Mammary epithelial cell (primary cell): ENCODE measurements around the gene MAML3.

Experiments
- EZH2 ChIP-seq: IDR thresholded peaks from 2 replicates; pipeline ENCODE4 v1.6.1; 2012; ENCODE audit warnings: low read length, inconsistent platforms, borderline replicate concordance
- TF ChIP-seq, protein P1 (sequence below), 2 donors: IDR thresholded peaks in 1 of 2; conservative IDR thresholded peaks in 1 of 2; 2 replicates each; pipeline ENCODE4 v1.5.1; 2011 to 2012; ENCODE audit warnings: inconsistent platforms in 2 of 2, low read length in 2 of 2, mild to moderate bottlenecking in 2 of 2, control low read depth in 1 of 2, low read depth in 1 of 2; ENCODE audit not compliant: insufficient read depth in 1 of 2; ENCODE audit errors: extremely low read depth in 1 of 2

- TF ChIP-seq, protein P1, sequence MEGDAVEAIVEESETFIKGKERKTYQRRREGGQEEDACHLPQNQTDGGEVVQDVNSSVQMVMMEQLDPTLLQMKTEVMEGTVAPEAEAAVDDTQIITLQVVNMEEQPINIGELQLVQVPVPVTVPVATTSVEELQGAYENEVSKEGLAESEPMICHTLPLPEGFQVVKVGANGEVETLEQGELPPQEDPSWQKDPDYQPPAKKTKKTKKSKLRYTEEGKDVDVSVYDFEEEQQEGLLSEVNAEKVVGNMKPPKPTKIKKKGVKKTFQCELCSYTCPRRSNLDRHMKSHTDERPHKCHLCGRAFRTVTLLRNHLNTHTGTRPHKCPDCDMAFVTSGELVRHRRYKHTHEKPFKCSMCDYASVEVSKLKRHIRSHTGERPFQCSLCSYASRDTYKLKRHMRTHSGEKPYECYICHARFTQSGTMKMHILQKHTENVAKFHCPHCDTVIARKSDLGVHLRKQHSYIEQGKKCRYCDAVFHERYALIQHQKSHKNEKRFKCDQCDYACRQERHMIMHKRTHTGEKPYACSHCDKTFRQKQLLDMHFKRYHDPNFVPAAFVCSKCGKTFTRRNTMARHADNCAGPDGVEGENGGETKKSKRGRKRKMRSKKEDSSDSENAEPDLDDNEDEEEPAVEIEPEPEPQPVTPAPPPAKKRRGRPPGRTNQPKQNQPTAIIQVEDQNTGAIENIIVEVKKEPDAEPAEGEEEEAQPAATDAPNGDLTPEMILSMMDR (conservative IDR thresholded peaks at IDR 0.05 in 1 of 2, IDR thresholded peaks at IDR 0.05 in 1 of 2; ENCODE audit: extremely low read depth in 1 of 2, insufficient read depth in 1 of 2, low read depth in 1 of 2, low read length in 2 of 2), result no peak
- TF ChIP-seq EZH2, result no peak
Observed at GRCh38 chr4:140138428-140138827, 15.6 kb downstream of the MAML3 start.
